Measurements from ENCODE around the gene DHRS2.
"Not testable (repeated sequence)": the region's sequence is repeated elsewhere in the genome, so short reads cannot be mapped to it uniquely, and the experiment has no call there.

Gene DHRS2

DNA sequence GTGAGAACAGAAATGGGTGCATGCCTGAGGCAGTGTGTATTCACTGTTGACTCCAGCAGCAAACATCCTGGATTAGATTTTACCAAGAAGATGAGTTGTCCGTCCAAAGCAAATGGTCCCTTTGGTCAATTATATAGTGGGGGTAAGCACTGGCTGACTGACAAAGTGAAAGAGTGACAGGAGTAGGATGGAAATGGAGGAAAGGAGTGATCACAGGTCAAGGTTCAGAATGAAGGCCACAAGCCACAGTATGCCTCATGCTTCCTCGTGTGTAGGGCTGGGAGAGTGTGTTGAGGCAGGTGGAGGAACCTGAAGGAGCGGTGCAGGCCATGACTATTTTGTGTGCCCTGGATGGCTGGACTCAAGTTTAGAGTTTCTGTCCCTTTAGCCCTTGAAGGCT, 14.3 kb downstream of the DHRS2 start:
- DNase-seq = no peak

- DNase-seq = no peak
Observed at GRCh38 chr14:23653051-23653450, 16.9 kb downstream of the DHRS2 start.

DNA sequence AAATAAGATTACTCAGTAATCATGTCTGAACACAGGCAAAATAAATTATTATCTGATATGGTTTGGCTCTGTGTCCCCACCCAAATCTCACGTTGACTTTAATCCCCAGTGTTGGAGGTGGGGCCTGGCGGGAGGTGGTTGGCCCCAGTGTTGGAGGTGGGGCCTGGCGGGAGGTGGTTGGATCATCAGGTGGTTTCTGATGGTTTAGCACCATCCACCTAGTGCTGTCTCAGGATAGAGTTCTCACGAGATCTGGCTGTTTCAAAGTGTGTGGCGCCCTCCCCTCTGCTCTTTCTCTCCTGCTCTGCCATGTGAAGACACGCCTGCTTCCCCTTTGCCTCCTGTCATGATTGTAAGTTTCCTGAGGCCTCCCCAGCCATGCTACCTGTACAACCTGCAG, 18.1 kb downstream of the DHRS2 start:
- DNase-seq = no peak

GRCh38 chr14:23657959-23658470, 21.9 kb downstream of the DHRS2 start:
- no peak for DNase-seq

DNA sequence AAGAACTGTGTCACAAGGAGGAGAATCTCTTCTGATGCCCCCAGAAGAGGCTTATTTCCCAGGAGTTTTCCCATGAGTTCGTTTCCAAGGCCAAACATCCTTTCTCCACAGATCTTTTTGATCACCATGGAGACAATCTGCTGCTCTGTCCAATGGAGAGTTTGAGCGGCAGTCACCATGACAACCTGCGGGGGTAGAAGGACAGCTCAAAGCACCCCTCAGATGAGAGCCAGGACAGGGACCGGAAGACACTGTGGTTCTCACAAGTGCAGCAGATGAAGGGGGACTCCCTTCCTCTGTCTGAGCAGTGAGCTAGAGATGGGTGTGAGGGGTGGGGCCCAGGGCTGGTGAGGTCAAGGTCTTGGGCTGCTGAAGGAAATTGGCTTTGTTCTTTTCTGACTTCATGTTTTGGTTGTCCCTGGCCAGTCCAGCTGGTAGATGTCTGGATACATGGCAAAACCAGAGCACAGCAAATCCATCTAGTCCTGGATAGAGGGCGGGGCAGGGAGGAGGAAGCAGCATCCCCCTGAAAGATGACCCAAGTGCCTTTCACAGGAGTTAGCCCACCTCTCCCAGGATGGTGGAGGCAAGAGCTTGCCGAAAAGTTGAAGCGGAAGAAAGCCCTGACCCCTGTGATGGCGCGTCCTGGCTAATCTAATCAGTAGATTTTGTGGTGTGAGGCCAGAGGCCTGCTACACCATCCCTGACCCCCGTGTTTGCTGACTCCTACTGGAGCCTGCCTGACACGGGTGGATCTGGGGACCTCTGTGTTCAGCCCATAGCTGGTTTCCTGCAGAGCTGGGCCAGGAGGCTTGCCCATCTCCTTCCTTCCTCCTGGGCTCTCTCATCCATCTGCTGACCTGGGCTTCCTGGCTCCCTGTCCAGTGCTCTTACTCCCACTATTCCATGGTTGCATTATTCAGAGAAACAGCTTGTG, 24.4 kb downstream of the DHRS2 start:
- DNase-seq = no peak

- no peak for DNase-seq
Observed at GRCh38 chr14:23661542-23661941, 25.4 kb downstream of the DHRS2 start.

GRCh38 chr14:23663127-23663526, 27.0 kb downstream of the DHRS2 start:
- no peak for DNase-seq

DNA sequence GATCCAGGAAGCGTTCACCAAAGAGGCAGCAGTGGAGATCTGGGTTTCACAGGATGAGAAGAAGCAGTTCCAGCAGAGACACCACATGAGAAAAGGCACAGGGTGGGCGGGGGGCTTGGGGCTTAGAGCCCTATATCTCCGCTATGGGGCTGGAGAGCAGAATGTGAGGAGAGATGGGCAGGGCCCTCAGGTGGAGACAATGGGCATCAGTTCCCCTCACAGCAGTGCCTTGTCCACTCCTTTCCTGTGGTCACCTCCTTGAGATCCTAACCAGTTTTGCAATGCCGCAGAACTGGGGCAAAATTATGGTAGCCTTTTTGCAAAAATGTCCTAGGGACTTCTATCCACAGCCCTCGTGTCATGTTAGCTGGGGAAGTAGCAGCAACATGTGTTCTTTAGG, 27.5 kb downstream of the DHRS2 start:
- DNase-seq = no peak

DNA sequence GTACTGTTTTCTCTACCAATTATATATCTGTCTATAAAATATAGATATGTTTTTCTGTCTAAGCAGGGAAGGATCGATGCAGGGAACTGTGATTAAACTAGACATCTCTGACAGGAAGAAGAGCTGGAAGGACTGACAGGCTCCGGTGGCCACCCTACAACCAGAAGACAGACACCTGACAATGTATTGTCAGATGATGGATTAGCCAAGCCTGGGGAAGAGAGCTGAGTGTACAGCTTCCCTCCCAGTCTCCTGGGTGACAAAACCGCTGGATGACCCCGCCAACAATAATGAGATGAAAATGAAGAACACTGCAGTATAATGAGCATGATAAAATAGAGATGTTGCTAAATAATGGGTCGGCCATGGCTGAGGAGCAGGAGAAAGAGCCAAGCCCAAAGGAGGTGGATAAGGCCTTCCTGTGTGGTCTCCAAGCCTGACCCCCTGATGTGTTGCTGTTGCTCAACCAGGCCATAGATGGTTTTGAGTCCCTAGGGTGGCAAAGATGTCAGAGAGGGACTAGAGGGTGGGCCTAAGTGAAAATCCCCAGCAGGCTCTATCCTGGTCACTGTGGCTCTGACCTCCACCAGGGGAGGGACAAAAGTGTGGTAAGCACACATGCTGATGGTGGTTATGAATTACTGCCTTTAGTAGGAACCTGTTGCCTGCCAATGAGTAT, 28.2 kb downstream of the DHRS2 start:
- no peak for DNase-seq

- DNase-seq = no peak
Observed at GRCh38 chr14:23665302-23666016, 29.3 kb downstream of the DHRS2 start.

DNA sequence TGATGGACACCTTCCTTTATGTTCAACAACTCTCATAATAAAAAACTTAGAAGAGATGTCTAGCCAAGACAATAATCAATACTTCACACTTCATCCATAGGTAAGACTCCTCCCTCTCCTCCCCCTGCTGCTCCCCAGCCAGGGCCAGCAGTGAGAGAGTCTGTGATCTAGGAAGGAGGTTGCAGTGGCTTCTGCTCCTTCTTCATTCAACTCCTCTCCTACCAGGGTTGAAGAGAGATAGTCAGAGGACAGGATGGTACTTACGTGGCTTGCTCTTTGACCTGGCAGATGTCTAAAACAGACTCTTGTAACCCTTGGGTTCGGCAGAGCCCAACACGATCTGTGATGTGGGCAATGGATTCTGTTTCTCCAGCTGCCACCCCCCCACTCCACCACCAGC, 31.0 kb downstream of the DHRS2 start:
- DNase-seq = no peak

- no peak for DNase-seq
Observed at GRCh38 chr14:23669441-23669840, 33.3 kb downstream of the DHRS2 start.

- no peak for DNase-seq
Observed at GRCh38 chr14:23670481-23670880, 34.3 kb downstream of the DHRS2 start.

- no peak for DNase-seq
Observed at GRCh38 chr14:23672200-23672599, 36.0 kb downstream of the DHRS2 start.

GRCh38 chr14:23675337-23675736, 39.2 kb downstream of the DHRS2 start:
- DNase-seq = no peak

- no peak for DNase-seq
Observed at GRCh38 chr14:23675906-23676305, 39.7 kb downstream of the DHRS2 start.

GRCh38 chr14:23681337-23681736, 45.2 kb downstream of the DHRS2 start:
- no peak for DNase-seq

DNA sequence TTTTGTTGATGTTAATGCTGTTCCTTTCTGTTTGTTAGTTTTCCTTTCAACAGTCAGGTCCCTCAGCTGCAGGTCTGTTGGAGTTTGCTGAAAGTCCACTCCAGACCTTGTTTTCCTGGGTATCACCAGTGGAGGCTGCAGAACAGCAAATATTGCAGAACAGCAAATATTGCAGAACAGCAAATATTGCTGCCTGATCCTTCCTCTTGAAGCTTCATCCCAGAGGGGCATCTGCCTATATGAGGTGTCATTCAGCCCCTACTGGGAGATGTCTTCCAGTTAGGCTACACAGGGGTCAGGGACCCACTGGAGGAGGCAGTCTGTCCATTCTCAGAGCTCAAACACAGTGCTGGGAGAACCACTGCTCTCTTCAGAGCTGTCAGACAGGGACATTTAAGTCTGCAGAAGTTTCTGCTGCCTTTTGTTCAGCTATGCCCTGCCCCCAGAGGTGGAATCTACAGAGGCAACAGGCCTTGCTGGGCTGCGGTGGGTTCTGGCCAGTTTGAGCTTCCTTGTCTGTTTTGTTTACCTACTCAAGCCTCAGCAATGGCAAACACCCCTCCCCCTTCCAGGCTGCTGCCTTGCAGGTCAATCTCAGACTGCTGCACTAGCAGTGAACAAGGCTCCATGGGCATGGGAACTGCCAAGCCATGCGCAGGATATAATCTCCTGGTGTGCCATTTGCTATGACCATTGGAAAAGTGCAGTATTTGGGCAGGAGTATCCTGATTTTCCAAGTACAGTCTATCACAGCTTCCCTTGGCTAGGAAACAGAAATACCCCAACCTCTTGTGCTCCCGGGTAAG, 53.7 kb downstream of the DHRS2 start:
- DNase-seq = not testable (repeated sequence)

- no peak for DNase-seq
Observed at GRCh38 chr14:23692416-23692815, 56.3 kb downstream of the DHRS2 start.

DNA sequence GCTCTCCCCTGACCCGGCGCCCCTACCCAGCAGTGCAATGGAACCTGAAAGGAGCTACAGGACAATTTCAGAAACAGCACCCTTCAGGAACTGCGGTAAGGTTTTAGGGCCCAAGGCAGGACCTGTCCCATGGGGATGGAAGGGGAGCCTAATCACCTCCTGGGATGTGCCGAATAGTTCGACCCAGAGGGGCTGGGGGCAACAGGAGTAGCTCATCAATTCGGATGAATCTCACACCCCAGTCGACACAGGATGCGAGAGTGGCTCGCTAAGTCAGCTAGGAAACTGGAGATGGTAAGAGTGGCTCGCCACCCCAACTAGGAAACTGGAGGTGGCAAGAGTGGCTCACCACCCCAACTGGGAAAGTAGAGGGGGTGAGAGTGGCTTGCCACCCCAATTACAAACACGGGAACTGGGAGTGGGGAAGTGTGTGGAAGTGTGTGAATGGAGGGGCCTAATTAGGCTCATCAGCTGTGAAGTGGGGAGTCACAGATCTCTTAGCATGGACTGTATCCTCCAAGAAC, 57.1 kb downstream of the DHRS2 start:
- no peak for DNase-seq

DNA sequence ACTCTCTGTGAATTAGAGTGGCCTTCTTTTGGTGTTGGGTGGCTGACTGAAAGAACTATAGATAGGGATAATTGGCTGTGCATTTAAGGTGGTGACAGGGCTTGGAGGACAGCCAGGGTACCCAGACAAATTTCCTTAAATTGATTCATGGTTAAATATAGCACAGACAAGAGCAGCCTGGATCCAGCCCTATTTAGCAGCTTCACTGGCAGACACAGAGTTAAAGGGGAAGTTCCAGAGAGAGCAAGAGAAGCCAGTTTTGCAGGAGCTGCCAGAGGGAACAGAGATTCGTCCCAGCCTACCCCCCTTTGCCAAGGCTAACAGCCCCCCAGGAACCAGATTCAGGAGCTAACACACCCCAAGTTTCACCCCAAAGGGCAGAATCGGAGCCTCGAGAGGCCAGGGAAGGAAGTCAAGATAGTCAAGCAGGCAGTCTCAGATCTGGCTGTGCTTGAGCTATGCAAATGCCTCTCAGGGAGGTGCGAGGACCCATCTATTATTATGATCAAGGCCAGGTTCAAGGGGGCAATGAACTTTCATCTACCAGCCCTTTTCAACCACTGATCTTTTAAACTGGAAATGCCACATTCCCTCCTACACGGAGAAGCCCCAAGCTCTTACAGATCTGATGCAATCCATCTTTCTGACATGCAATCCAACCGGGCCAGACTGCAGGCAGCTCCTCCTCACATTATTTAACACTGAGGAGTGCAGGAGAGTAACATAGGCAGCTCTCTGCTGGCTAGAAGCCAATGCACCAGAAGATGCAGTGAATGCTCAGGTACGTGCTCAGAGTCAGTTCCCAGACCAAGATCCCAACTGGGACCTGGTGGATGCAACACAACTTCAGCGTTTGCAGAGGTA, 58.2 kb downstream of the DHRS2 start:
- no peak for DNase-seq
